ENCODE measurements around the gene RCAN1.

- TF ChIP-seq, protein P1, sequence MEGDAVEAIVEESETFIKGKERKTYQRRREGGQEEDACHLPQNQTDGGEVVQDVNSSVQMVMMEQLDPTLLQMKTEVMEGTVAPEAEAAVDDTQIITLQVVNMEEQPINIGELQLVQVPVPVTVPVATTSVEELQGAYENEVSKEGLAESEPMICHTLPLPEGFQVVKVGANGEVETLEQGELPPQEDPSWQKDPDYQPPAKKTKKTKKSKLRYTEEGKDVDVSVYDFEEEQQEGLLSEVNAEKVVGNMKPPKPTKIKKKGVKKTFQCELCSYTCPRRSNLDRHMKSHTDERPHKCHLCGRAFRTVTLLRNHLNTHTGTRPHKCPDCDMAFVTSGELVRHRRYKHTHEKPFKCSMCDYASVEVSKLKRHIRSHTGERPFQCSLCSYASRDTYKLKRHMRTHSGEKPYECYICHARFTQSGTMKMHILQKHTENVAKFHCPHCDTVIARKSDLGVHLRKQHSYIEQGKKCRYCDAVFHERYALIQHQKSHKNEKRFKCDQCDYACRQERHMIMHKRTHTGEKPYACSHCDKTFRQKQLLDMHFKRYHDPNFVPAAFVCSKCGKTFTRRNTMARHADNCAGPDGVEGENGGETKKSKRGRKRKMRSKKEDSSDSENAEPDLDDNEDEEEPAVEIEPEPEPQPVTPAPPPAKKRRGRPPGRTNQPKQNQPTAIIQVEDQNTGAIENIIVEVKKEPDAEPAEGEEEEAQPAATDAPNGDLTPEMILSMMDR (IDR thresholded peaks at IDR 0.05), result no peak
- TF ChIP-seq POLR2A (IDR thresholded peaks at IDR 0.05), result no peak
Observed at GRCh38 chr21:34579411-34579810, 35.5 kb downstream of the RCAN1 start.
